ENCODE results near the gene OR4E2. TPM values are rescaled to one million over a fixed set of nuclear protein-coding genes. Genes with fewer than 3 reads are reported as not detected.
"Not testable (repeated sequence)": the region's sequence is repeated elsewhere in the genome, so short reads cannot be mapped to it uniquely, and the experiment has no call there.

The OR4E2 gene
- total RNA-seq, 1 donor from 2014 or later, result not detected

GRCh38 chr14:21694425-21694824, 40.8 kb downstream of the OR4E2 start:
- DNase-seq (no peak), ATAC-seq (no peak)
- Histone ChIP-seq H3K4me3 (no peak overlapping the region), H3K9me3 (no peaks in the 10 kb centered on the region), H3K4me1 (no peaks in the 10 kb centered on the region), H3K27me3 (ENCODE audit: low read depth) (no peaks in the 10 kb centered on the region), H3K27ac (no peak overlapping the region), H3K36me3 (no peaks in the 10 kb centered on the region)
- no peak for TF ChIP-seq CTCF (IDR thresholded peaks at IDR 0.05)
- intact Hi-C loops (cut with DNase I), result no loop called here

GRCh38 chr14:21697662-21698061, 44.0 kb downstream of the OR4E2 start:
- H3K36me3 ChIP-seq; H3K4me1 ChIP-seq; ATAC-seq; intact Hi-C loops (cut with DNase I); H3K27ac ChIP-seq; H3K9me3 ChIP-seq; H3K4me3 ChIP-seq; DNase-seq; H3K27me3 ChIP-seq (ENCODE audit: low read depth): not testable (repeated sequence)

GRCh38 chr14:21698538-21698937, 44.9 kb downstream of the OR4E2 start:
- H3K27me3 ChIP-seq (ENCODE audit: low read depth); H3K4me3 ChIP-seq; DNase-seq; H3K27ac ChIP-seq; intact Hi-C loops (cut with DNase I); ATAC-seq; H3K9me3 ChIP-seq; H3K36me3 ChIP-seq; H3K4me1 ChIP-seq: not testable (repeated sequence)

GRCh38 chr14:21699551-21699950, 45.9 kb downstream of the OR4E2 start:
- Histone ChIP-seq H3K27me3 (ENCODE audit: low read depth) (no peaks in the 10 kb centered on the region), H3K9me3 (no peaks in the 10 kb centered on the region), H3K27ac (no peak overlapping the region), H3K36me3 (no peaks in the 10 kb centered on the region), H3K4me3 (no peak overlapping the region), H3K4me1 (no peaks in the 10 kb centered on the region)
- ATAC-seq (no peak), DNase-seq (no peak)
- no peak for TF ChIP-seq CTCF (IDR thresholded peaks at IDR 0.05)
- intact Hi-C loops (cut with DNase I), result no loop called here

- H3K4me1 ChIP-seq, result no peaks in the 10 kb centered on the region
- no peak for TF ChIP-seq CTCF (IDR thresholded peaks at IDR 0.05)
- H3K4me3 ChIP-seq, result no peak overlapping the region
- intact Hi-C loops (cut with DNase I), result no loop called here
- ATAC-seq (no peak), DNase-seq (no peak)
- H3K27ac ChIP-seq, result no peak overlapping the region
- H3K36me3 ChIP-seq, result no peaks in the 10 kb centered on the region
- H3K27me3 ChIP-seq (ENCODE audit: low read depth), result no peaks in the 10 kb centered on the region
- no peaks in the 10 kb centered on the region for H3K9me3 ChIP-seq
Measured at GRCh38 chr14:21702316-21702715, 48.7 kb downstream of the OR4E2 start.

- ATAC-seq, result peak in 1 of 2 donors; percentile 33
- TF ChIP-seq CTCF (IDR thresholded peaks at IDR 0.05), result no peak
- Histone ChIP-seq H3K4me3 (no peak overlapping the region), H3K4me1 (no peaks in the 10 kb centered on the region), H3K9me3 (no peaks in the 10 kb centered on the region), H3K36me3 (no peaks in the 10 kb centered on the region), H3K27me3 (ENCODE audit: low read depth) (no peaks in the 10 kb centered on the region), H3K27ac (no peak overlapping the region)
- intact Hi-C loops (cut with DNase I), result no loop called here
- no peak for DNase-seq
Measured at GRCh38 chr14:21703357-21704326, 50.0 kb downstream of the OR4E2 start.
